Measurements from ENCODE around the gene ATM.

ATM gene

GRCh38 chr11:108226036-108226435 lies 3.2 kb downstream of the ATM start:
- no peak for TF ChIP-seq PPARA (CRISPR knock-in tag; IDR thresholded peaks at IDR 0.05; ENCODE audit: borderline replicate concordance)
- TF ChIP-seq SNAI2 (CRISPR knock-in tag; IDR thresholded peaks at IDR 0.05), result no peak
- no peak for TF ChIP-seq ZNF70 (CRISPR knock-in tag; IDR thresholded peaks at IDR 0.05)
- TF ChIP-seq, protein P1, sequence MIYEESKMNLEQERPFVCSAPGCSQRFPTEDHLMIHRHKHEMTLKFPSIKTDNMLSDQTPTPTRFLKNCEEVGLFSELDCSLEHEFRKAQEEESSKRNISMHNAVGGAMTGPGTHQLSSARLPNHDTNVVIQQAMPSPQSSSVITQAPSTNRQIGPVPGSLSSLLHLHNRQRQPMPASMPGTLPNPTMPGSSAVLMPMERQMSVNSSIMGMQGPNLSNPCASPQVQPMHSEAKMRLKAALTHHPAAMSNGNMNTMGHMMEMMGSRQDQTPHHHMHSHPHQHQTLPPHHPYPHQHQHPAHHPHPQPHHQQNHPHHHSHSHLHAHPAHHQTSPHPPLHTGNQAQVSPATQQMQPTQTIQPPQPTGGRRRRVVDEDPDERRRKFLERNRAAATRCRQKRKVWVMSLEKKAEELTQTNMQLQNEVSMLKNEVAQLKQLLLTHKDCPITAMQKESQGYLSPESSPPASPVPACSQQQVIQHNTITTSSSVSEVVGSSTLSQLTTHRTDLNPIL (CRISPR knock-in tag; IDR thresholded peaks at IDR 0.05; ENCODE audit: low read depth), result no peak
- no peak for TF ChIP-seq ISL1 (CRISPR knock-in tag; IDR thresholded peaks at IDR 0.05)
- TF ChIP-seq OSR1 (CRISPR knock-in tag; IDR thresholded peaks at IDR 0.05), result no peak
- TF ChIP-seq, protein P2, sequence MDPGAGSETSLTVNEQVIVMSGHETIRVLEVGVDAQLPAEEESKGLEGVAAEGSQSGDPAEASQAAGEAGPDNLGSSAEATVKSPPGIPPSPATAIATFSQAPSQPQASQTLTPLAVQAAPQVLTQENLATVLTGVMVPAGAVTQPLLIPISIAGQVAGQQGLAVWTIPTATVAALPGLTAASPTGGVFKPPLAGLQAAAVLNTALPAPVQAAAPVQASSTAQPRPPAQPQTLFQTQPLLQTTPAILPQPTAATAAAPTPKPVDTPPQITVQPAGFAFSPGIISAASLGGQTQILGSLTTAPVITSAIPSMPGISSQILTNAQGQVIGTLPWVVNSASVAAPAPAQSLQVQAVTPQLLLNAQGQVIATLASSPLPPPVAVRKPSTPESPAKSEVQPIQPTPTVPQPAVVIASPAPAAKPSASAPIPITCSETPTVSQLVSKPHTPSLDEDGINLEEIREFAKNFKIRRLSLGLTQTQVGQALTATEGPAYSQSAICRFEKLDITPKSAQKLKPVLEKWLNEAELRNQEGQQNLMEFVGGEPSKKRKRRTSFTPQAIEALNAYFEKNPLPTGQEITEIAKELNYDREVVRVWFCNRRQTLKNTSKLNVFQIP (CRISPR knock-in tag; IDR thresholded peaks at IDR 0.05; ENCODE audit: borderline replicate concordance, low read depth), result no peak
- TF ChIP-seq ZFP30 (CRISPR knock-in tag; IDR thresholded peaks at IDR 0.05), result no peak
- no peak for TF ChIP-seq ESRRG (CRISPR knock-in tag; IDR thresholded peaks at IDR 0.05)
- no peak for TF ChIP-seq CSDC2 (CRISPR knock-in tag; IDR thresholded peaks at IDR 0.05)
- no peak for TF ChIP-seq BACH2 (CRISPR knock-in tag; IDR thresholded peaks at IDR 0.05; ENCODE audit: borderline replicate concordance)
- TF ChIP-seq, protein P3, sequence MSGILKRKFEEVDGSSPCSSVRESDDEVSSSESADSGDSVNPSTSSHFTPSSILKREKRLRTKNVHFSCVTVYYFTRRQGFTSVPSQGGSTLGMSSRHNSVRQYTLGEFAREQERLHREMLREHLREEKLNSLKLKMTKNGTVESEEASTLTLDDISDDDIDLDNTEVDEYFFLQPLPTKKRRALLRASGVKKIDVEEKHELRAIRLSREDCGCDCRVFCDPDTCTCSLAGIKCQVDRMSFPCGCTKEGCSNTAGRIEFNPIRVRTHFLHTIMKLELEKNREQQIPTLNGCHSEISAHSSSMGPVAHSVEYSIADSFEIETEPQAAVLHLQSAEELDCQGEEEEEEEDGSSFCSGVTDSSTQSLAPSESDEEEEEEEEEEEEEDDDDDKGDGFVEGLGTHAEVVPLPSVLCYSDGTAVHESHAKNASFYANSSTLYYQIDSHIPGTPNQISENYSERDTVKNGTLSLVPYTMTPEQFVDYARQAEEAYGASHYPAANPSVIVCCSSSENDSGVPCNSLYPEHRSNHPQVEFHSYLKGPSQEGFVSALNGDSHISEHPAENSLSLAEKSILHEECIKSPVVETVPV (CRISPR knock-in tag; IDR thresholded peaks at IDR 0.05), result no peak
- no peak for TF ChIP-seq RARB (CRISPR knock-in tag; IDR thresholded peaks at IDR 0.05)
- no peak for TF ChIP-seq ZFP3 (CRISPR knock-in tag; IDR thresholded peaks at IDR 0.05)
- no peak for TF ChIP-seq ZNF8 (CRISPR knock-in tag; IDR thresholded peaks at IDR 0.05)
- TF ChIP-seq, protein P4, sequence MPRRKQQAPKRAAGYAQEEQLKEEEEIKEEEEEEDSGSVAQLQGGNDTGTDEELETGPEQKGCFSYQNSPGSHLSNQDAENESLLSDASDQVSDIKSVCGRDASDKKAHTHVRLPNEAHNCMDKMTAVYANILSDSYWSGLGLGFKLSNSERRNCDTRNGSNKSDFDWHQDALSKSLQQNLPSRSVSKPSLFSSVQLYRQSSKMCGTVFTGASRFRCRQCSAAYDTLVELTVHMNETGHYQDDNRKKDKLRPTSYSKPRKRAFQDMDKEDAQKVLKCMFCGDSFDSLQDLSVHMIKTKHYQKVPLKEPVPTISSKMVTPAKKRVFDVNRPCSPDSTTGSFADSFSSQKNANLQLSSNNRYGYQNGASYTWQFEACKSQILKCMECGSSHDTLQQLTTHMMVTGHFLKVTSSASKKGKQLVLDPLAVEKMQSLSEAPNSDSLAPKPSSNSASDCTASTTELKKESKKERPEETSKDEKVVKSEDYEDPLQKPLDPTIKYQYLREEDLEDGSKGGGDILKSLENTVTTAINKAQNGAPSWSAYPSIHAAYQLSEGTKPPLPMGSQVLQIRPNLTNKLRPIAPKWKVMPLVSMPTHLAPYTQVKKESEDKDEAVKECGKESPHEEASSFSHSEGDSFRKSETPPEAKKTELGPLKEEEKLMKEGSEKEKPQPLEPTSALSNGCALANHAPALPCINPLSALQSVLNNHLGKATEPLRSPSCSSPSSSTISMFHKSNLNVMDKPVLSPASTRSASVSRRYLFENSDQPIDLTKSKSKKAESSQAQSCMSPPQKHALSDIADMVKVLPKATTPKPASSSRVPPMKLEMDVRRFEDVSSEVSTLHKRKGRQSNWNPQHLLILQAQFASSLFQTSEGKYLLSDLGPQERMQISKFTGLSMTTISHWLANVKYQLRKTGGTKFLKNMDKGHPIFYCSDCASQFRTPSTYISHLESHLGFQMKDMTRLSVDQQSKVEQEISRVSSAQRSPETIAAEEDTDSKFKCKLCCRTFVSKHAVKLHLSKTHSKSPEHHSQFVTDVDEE (CRISPR knock-in tag; IDR thresholded peaks at IDR 0.05), result no peak
- no peak for ATAC-seq

- ATAC-seq, result no peak
- TF ChIP-seq BACH2 (CRISPR knock-in tag; IDR thresholded peaks at IDR 0.05; ENCODE audit: borderline replicate concordance), result no peak
Observed at GRCh38 chr11:108228251-108228650, 5.4 kb downstream of the ATM start.

GRCh38 chr11:108233277-108233945 lies 10.5 kb downstream of the ATM start:
- no peak for ATAC-seq
- TF ChIP-seq ZNF70 (CRISPR knock-in tag; IDR thresholded peaks at IDR 0.05) (no peak), ESRRG (CRISPR knock-in tag; IDR thresholded peaks at IDR 0.05) (no peak)

DNA sequence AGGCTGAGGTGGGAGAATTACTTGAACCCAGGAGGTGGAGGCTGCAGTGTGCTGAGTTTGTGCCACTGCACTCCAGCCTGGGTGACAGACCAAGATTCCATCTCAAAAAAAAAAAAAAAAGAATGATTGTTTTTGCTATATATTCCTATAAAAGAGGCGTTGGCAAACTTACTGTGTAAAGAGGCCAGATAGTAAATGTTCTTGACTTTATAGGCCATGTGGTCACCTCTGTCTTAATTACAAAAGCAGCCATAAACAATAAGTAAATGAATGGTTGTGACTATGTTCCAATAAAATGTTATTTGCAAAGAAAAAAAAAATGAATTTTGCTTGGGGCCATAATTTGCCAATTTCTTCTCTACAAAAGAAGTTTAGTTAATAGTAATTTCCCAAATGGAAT lies 12.3 kb downstream of the ATM start:
- no peak for ATAC-seq
- TF ChIP-seq PATZ1 (CRISPR knock-in tag; IDR thresholded peaks at IDR 0.05; ENCODE audit: borderline replicate concordance) (no peak), RARB (CRISPR knock-in tag; IDR thresholded peaks at IDR 0.05) (no peak), CSDC2 (CRISPR knock-in tag; IDR thresholded peaks at IDR 0.05) (no peak), ZNF70 (CRISPR knock-in tag; IDR thresholded peaks at IDR 0.05) (no peak), BACH2 (CRISPR knock-in tag; IDR thresholded peaks at IDR 0.05; ENCODE audit: borderline replicate concordance) (no peak), ESRRG (CRISPR knock-in tag; IDR thresholded peaks at IDR 0.05) (no peak), PPARA (CRISPR knock-in tag; IDR thresholded peaks at IDR 0.05; ENCODE audit: borderline replicate concordance) (no peak), ZNF8 (CRISPR knock-in tag; IDR thresholded peaks at IDR 0.05) (no peak), ZC3H10 (CRISPR knock-in tag; IDR thresholded peaks at IDR 0.05) (no peak), ISL1 (CRISPR knock-in tag; IDR thresholded peaks at IDR 0.05) (no peak), SNAI2 (CRISPR knock-in tag; IDR thresholded peaks at IDR 0.05) (no peak), OSR1 (CRISPR knock-in tag; IDR thresholded peaks at IDR 0.05) (no peak), GLIS3 (CRISPR knock-in tag; IDR thresholded peaks at IDR 0.05) (no peak)
- TF ChIP-seq, protein P1 (CRISPR knock-in tag; IDR thresholded peaks at IDR 0.05; ENCODE audit: low read depth), result no peak

All from SK-N-SH treated with all-trans-retinoic acid at 6 μM for 48 hours (cell line).